Brain pericyte (primary cell): ENCODE data around the gene TSHZ1.

Experiments
- DNase-seq: peaks from one replicate; pipeline ENCODE4 v3.0.0-alpha.2; 2012; ENCODE audit warnings: low read depth, low spot score

The TSHZ1 gene

GRCh38 chr18:75248426-75249174 lies 38.0 kb downstream of the TSHZ1 start:
- DNase-seq = no peak

DNA sequence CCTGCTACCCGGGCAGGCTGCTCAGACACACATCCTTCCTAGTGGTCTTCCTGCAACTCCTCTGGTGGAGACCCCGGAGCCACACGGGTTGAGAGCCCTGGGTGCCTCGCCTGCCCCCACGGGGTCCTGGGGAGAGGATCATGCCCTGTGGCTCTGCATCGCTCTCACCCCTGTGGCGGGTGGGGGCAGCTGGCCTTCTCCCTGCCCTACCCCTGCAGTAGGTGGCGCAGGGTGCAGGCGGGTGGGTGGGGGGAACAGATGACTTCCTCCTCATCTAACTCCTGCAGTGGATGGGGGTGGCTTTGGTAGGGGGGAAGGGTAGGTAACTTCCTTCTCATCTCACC lies 38.5 kb downstream of the TSHZ1 start:
- no peak for DNase-seq

GRCh38 chr18:75249672-75250470 lies 39.3 kb downstream of the TSHZ1 start:
- DNase-seq = no peak

- no peak for DNase-seq
Observed at GRCh38 chr18:75250471-75250821, 39.8 kb downstream of the TSHZ1 start.

GRCh38 chr18:75251466-75251865 lies 40.9 kb downstream of the TSHZ1 start:
- no peak for DNase-seq

DNA sequence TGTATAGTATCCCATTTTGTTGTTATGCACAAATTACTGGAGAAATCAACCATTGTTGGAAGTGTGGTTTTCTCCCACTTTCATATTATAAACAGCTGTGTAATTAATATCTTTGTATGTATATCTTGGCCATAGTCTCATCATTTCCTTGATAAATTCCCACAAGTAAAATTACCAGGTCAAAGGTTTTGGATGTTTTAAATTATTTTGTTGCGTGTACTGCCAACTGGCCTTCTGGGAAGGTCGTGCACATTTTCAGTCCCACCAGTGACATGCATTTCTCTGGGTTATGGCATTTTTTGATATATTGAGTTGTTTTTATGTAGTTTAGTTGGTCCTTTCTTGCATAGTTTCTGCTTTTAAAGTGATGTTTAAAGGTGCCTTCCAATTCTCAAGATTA lies 41.5 kb downstream of the TSHZ1 start:
- DNase-seq = no peak

DNA sequence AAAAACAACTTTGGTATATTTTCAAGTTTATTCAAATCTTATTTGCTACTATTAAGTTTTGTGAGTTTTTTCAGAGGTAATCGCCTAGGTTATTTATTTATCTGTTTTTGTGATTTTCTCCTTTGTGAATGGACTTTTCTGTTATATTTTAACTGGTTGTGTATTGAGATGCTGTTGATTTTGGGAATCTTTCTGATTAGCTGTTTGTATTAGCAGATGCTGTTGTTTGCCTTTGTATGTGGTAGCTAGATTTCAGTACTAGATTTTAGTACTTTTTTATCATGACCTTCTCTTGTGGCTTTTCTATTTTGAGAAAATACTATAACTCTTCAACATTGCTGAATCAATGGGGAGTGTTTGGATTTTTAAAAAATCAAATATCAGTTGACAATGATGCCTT lies 42.4 kb downstream of the TSHZ1 start:
- no peak for DNase-seq

DNA sequence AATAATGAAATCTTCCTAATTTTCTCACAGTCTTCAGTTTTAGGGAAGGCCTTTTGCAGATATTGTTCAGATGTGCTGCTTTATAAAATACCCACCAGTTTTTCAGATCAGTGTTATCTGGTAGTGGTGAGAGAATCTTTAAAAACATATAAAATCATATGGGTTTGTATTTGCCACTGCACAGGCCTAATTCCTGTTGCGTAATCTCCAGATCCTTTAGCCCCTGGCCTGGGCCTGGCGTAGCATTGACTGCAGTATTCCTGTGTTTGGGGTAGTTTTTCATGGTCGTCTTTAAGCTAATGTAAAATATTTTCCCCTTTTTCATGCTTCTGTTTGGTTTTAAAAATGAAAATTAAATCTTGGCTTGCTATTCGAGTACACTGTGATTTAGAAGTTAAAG lies 43.2 kb downstream of the TSHZ1 start:
- DNase-seq = no peak

DNA sequence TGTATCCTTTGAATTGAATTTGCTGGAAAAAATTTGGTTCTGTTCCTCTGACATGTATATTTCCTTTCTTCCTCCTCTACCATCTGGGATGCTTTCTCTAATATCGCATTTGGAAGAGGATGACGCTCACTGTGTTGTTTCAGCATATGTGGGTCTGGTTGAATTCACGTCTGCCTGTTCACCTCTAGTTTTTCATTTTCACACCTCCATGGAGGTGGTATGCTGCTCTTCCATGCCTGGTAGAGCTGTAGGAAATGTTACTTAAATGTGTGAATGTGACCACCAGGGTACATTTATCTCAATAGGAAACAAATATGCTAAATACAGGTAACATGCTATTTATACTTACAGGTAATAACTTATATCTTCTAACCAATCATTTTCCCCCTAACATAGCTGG lies 44.5 kb downstream of the TSHZ1 start:
- no peak for DNase-seq

- DNase-seq = no peak
Observed at GRCh38 chr18:75256376-75256775, 45.8 kb downstream of the TSHZ1 start.

DNA sequence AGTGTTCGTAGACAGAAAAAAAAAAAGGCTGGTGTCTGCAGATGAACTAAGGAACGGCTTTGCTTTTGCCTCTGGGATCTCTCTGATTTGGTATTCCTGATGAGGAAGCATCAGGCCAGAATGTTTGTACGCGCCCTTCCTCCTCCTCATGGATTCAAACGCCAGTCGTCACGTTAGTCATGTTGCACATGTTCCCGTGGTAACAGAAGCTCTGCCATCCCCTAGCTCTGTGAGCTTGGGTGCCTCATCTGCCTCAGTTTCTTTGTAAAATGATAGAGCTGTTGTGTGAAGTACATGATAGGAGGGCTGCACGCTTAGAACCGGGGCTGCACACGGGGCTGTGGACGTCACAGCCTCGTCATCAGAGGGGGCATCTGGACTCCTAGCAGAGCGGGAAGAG lies 47.0 kb downstream of the TSHZ1 start:
- no peak for DNase-seq

DNA sequence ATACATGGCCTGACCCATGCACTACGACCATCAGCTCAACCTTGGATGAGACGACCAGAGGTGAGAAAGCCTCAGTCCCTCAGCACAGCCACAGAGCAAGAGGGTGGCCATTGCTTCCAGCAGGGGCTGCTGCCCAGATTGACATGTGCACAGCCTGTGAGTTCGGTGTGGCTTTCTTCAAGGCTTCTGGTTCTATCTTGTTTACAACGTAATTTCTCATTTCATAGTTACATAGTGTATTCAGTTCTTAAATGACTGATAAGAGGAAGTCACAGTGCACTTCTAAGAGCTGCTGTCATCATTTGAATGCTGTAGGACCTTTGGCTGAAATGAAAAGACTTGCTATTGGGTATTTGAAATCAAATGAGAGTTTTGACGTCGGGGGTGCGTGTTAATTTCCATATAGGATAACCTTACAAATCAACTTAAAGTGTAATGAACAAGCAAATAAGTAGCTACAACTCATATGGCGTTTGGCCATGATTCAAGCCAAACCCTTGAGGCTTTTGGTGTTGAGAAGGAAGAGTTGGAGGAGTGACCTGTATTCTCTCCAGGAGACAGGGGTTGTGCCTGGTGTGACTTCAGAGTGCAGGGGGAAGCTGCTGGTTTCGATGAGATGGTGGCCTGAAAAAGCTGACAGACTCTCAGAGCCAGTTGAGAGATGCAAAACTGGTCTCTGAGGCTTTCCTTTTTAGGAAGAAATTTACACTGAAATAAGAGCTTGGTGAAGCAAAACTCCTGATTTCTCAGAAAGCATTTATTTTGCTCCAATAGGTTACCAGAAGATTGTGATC lies 51.0 kb downstream of the TSHZ1 start:
- DNase-seq = no peak

- DNase-seq = no peak
Observed at GRCh38 chr18:75262511-75262910, 51.9 kb downstream of the TSHZ1 start.

GRCh38 chr18:75264195-75264594 lies 53.6 kb downstream of the TSHZ1 start:
- no peak for DNase-seq

GRCh38 chr18:75264926-75265597 lies 54.5 kb downstream of the TSHZ1 start:
- no peak for DNase-seq

GRCh38 chr18:75265872-75266271 lies 55.3 kb downstream of the TSHZ1 start:
- no peak for DNase-seq

GRCh38 chr18:75267643-75268363 lies 57.2 kb downstream of the TSHZ1 start:
- no peak for DNase-seq

- DNase-seq = no peak
Observed at GRCh38 chr18:75268364-75268646, 57.7 kb downstream of the TSHZ1 start.

DNA sequence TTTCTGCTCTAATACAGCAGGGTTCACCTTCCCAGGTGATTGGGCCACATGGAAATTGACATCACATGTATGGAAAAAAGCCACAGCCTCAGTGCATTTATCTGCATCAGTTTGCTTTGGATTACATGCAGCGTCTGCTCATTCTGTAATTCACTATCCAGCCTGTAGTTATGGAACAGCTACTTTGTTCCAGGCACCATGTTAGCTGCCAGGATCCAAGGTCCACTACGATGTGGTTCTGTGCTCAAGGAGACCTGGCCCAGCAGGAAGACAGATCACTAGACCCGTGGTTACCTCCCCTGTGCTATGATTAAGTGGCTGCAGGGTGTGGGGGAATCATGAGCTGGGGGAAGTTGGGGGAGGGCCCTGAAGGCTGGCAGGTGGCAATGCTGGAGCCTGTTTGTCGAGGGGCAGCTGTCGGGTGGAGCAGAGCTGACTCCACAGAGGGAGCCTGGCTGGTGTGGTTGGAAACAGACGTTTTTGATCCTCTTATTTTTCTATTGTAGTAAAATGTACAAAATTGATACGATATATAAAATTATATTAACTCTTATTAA lies 58.6 kb downstream of the TSHZ1 start:
- no peak for DNase-seq

- DNase-seq = no peak
Observed at GRCh38 chr18:75269696-75270095, 59.1 kb downstream of the TSHZ1 start.

GRCh38 chr18:75271952-75272351 lies 61.4 kb downstream of the TSHZ1 start:
- DNase-seq = no peak
